Fibroblast of lung (primary cell): ENCODE measurements around the gene COX4I1. TPM values are rescaled to one million over a fixed set of nuclear protein-coding genes. Genes with fewer than 3 reads are reported as not detected.

Experiments
- DNase-seq, 2 donors: peaks; one replicate each; pipeline versions ENCODE4 v3.0.0 to v3.0.0-alpha.2; 2010; ENCODE audit warnings: low read depth in 2 of 2
- H2AFZ ChIP-seq: 2 replicates; pipeline ENCODE4 v1.5.1; 2012; ENCODE audit warnings: low read length, control low read depth, inconsistent platforms
- H3K27ac ChIP-seq: 2 replicates; pipeline ENCODE4 v1.5.1; 2011; ENCODE audit warnings: low read length, control low read depth; ENCODE audit not compliant: insufficient read depth
- H3K27me3 ChIP-seq: 2 replicates; pipeline ENCODE4 v1.5.1; 2011; ENCODE audit warnings: mild to moderate bottlenecking, low read length; ENCODE audit not compliant: control insufficient read depth, insufficient read depth
- H3K36me3 ChIP-seq: 2 replicates; pipeline ENCODE4 v1.5.1; 2011; ENCODE audit warnings: low read length; ENCODE audit not compliant: control insufficient read depth, insufficient read depth
- H3K4me1 ChIP-seq: 2 replicates; pipeline ENCODE4 v1.5.1; 2011; ENCODE audit warnings: low read length; ENCODE audit not compliant: control insufficient read depth, insufficient read depth; ENCODE audit errors: extremely low read depth
- H3K4me2 ChIP-seq: 2 replicates; pipeline ENCODE4 v1.5.1; 2011; ENCODE audit warnings: low read length, control low read depth; ENCODE audit not compliant: insufficient read depth; ENCODE audit errors: extremely low read depth
- H3K4me3 ChIP-seq, 4 experiments: fragments of 200-600 bp in 1 of 4; sonication (generic) in 1 of 4; replicated peaks in 1 of 4; 2 replicates each; pipeline ENCODE4 v1.5.1; 2011 to 2016; ENCODE audit warnings: low read length in 4 of 4, low read depth in 3 of 4, mild to moderate bottlenecking in 3 of 4, control low read depth in 2 of 4, inconsistent platforms in 1 of 4, mixed read lengths in 1 of 4; ENCODE audit not compliant: insufficient read depth in 1 of 4; ENCODE audit errors: control extremely low read depth in 1 of 4
- H3K79me2 ChIP-seq: 2 replicates; pipeline ENCODE4 v1.5.1; 2012; ENCODE audit warnings: mild to moderate bottlenecking, low read length, inconsistent platforms; ENCODE audit not compliant: control insufficient read depth, insufficient read depth
- H3K9ac ChIP-seq: 2 replicates; pipeline ENCODE4 v1.5.1; 2011; ENCODE audit warnings: mild to moderate bottlenecking, low read length, control low read depth; ENCODE audit not compliant: insufficient read depth
- H3K9me3 ChIP-seq: 2 replicates; pipeline ENCODE4 v1.5.1; 2012; ENCODE audit warnings: low read depth, low read length; ENCODE audit not compliant: control insufficient read depth, insufficient read depth
- H4K20me1 ChIP-seq: 2 replicates; pipeline ENCODE4 v1.5.1; 2011; ENCODE audit warnings: low read length; ENCODE audit not compliant: control insufficient read depth, insufficient read depth; ENCODE audit errors: extremely low read depth
- EZH2 ChIP-seq: IDR thresholded peaks from 2 replicates; pipeline ENCODE4 v1.5.1; 2012; ENCODE audit warnings: low read length, control low read depth, mild to moderate bottlenecking; ENCODE audit errors: missing control alignments
- polyA plus RNA-seq, 2 donors: library from polyadenylated mRNA; depleted of rRNA in 1 of 2; stranded (reverse) in 1 of 2; unstranded in 1 of 2; fragments of >200 nt; gene quantifications; 2 replicates each; pipeline ENCODE4 v1.2.1, GENCODE V29; 2011 to 2012; ENCODE audit warnings: missing spikeins in 1 of 2
- total RNA-seq: library from RNA; depleted of rRNA; stranded (reverse); fragments of >200 nt; gene quantifications from 2 replicates; pipeline ENCODE4 v1.2.1, GENCODE V29; 2014
- TF ChIP-seq, protein P1 (sequence below), 2 donors: IDR thresholded peaks in 1 of 2; conservative IDR thresholded peaks in 1 of 2; 1 replicate in 1 of 2; 2 replicates in 1 of 2; pipeline ENCODE4 v1.5.1; 2011 to 2012; ENCODE audit warnings: low read length in 2 of 2, control low read depth in 1 of 2, inconsistent platforms in 1 of 2, low read depth in 1 of 2, mild to moderate bottlenecking in 1 of 2

Gene COX4I1
- total and polyA plus RNA-seq, 2 donors (not counting 1 experiment from before 2014, with no cell fraction given), result 442 to 653 TPM

- Histone ChIP-seq H3K27me3 (peaks cover 5% of the 10 kb centered on the region), H2AFZ (no peak overlapping the region), H3K9ac (no peak overlapping the region), H3K79me2 (no peaks in the 10 kb centered on the region), H3K4me1 (no peaks in the 10 kb centered on the region), H3K27ac (no peak overlapping the region), H3K9me3 (no peaks in the 10 kb centered on the region), H3K4me2 (no peak overlapping the region), H3K36me3 (no peaks in the 10 kb centered on the region), H4K20me1 (no peaks in the 10 kb centered on the region), H3K4me3 (no peak overlapping the region)
- DNase-seq, result no peak
- TF ChIP-seq EZH2, result no peak
- TF ChIP-seq, protein P1, sequence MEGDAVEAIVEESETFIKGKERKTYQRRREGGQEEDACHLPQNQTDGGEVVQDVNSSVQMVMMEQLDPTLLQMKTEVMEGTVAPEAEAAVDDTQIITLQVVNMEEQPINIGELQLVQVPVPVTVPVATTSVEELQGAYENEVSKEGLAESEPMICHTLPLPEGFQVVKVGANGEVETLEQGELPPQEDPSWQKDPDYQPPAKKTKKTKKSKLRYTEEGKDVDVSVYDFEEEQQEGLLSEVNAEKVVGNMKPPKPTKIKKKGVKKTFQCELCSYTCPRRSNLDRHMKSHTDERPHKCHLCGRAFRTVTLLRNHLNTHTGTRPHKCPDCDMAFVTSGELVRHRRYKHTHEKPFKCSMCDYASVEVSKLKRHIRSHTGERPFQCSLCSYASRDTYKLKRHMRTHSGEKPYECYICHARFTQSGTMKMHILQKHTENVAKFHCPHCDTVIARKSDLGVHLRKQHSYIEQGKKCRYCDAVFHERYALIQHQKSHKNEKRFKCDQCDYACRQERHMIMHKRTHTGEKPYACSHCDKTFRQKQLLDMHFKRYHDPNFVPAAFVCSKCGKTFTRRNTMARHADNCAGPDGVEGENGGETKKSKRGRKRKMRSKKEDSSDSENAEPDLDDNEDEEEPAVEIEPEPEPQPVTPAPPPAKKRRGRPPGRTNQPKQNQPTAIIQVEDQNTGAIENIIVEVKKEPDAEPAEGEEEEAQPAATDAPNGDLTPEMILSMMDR (conservative IDR thresholded peaks at IDR 0.05 in 1 of 2, IDR thresholded peaks at IDR 0.05 in 1 of 2; ENCODE audit: low read depth in 1 of 2, low read length in 2 of 2), result no peak
Measured at GRCh38 chr16:85824161-85825135, 25.0 kb downstream of the COX4I1 start.

GRCh38 chr16:85825326-85825725 lies 25.8 kb downstream of the COX4I1 start:
- H2AFZ ChIP-seq, result no peak overlapping the region
- H3K27ac ChIP-seq, result no peak overlapping the region
- H3K36me3 ChIP-seq, result no peaks in the 10 kb centered on the region
- no peak overlapping the region for H3K4me3 ChIP-seq
- no peak for DNase-seq
- H3K4me1 ChIP-seq, result no peaks in the 10 kb centered on the region
- no peaks in the 10 kb centered on the region for H3K27me3 ChIP-seq
- no peaks in the 10 kb centered on the region for H3K79me2 ChIP-seq
- no peaks in the 10 kb centered on the region for H3K9me3 ChIP-seq
- no peak for TF ChIP-seq EZH2
- H4K20me1 ChIP-seq, result no peaks in the 10 kb centered on the region
- H3K4me2 ChIP-seq, result no peak overlapping the region
- no peak overlapping the region for H3K9ac ChIP-seq

GRCh38 chr16:85826686-85827247 lies 27.3 kb downstream of the COX4I1 start:
- Histone ChIP-seq H3K9me3 (no peaks in the 10 kb centered on the region), H2AFZ (no peak overlapping the region), H3K4me3 (no peak overlapping the region), H4K20me1 (no peaks in the 10 kb centered on the region), H3K36me3 (no peaks in the 10 kb centered on the region), H3K79me2 (no peaks in the 10 kb centered on the region), H3K27ac (no peak overlapping the region), H3K9ac (no peak overlapping the region), H3K4me2 (no peak overlapping the region), H3K27me3 (no peaks in the 10 kb centered on the region), H3K4me1 (no peaks in the 10 kb centered on the region)
- DNase-seq, result no peak
- TF ChIP-seq, protein P1 (conservative IDR thresholded peaks at IDR 0.05 in 1 of 2, IDR thresholded peaks at IDR 0.05 in 1 of 2; ENCODE audit: low read depth in 1 of 2, low read length in 2 of 2), result no peak
- no peak for TF ChIP-seq EZH2
